Amniotic stem cell (primary cell): ENCODE measurements around the gene KRT80.
A peak's percentile ranks its signal among the peaks of the same experiment; 100 is the strongest.

Source experiments
- DNase-seq: peaks from one replicate; lab custom pipeline; 2025; lab: John Stamatoyannopoulos, UW

The KRT80 gene

DNA sequence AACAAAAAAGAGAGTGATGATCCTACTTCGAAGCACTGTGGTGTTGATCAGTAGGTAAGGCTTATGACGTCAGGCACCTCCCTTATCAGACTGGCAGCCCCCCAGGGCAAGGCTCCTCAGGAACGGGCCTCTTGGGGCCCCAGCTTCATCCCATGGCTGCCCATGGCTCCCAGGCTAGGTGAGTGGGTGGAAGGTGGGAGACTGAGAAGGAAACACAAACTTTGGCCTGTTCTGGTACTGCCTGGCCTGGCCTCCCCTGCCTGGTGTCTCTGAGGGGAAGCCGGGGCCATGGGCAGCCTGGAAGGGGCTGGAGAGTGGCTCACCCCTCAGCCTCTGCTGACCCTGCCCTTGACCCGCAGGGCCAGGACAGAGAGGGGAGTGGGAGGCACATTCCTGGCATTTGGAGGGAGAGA is 38.9 kb downstream of the KRT80 start:
- no peak for DNase-seq

DNA sequence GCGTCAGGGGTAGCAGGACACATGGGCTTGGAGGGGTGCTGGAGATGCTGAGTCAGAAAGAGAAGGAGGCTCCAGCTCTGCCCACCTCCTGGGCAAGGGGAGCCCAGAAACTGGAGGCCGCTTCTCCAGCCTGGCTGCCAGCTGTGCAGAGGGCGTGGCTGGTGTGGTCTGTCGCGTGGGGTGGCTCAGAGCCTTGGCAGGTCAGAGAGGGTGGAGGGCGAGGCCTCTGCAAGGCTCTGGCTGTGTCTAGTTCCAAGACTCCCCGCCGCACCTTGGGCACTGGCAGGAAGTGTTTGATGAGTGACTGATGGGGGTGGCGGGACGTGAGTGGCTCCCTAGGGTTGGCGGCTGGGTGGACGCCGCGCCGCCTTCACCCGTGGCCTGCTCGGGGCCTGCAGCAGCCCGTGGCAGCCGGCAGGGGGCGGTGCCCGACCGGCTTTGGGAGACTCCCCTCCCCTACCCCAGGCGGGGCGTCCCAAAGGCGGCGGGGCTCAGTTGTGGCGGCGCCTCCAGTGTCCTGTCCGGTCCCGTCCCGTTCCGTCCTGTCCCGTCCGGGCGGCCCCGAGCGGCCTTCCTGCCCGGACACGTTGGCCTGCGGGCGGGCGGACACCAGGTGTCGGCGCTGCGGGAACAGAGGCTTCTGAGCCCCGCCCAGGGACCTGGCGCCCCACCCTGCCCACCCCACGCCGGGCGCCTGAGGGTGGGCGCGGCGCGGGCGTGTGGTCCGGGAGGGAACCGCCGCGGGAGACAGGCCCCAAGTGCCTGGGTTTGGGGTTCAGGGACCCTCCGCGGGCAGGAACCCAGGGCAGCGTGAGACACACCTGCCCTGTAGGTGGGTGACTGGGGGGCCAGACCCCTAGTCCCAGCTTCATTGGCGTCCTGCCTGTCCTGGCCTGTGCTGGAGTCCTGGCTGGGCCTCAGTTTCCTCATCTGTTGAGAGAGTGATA is 39.7 kb downstream of the KRT80 start:
- no peak for DNase-seq

DNA sequence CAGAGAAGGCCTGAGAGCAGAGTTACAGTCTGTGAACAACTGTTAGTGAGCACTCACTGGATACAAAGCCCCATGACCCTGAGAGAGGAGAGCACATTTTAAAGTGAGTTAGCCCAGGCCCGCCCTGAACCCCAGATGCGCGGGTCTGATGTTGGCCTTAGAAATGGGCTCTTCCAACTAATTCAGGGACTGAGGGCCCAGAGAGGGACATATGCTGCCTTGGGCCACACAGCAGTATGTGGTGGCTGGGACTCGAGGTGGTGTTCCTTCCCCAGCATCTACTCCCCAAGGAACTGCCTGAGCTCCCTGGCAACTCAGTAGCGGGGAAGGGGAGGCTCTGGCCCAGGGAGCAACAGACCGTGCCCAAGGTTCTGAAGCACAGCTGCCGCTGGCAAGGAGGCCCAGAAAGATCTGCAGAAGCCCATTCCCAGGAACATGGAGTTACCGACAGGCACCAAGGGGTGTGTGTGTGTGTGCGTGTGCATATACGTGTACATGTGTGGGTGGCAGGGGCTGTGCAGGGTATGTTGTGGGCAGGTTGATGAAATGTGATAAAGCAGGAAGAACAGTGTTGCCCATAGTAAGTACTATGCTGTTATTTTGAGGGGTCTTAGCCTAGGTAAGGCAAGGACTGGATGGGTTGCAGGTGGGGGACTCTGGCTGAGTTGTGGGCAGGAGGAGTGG is 40.5 kb downstream of the KRT80 start:
- DNase-seq: no peak

DNA sequence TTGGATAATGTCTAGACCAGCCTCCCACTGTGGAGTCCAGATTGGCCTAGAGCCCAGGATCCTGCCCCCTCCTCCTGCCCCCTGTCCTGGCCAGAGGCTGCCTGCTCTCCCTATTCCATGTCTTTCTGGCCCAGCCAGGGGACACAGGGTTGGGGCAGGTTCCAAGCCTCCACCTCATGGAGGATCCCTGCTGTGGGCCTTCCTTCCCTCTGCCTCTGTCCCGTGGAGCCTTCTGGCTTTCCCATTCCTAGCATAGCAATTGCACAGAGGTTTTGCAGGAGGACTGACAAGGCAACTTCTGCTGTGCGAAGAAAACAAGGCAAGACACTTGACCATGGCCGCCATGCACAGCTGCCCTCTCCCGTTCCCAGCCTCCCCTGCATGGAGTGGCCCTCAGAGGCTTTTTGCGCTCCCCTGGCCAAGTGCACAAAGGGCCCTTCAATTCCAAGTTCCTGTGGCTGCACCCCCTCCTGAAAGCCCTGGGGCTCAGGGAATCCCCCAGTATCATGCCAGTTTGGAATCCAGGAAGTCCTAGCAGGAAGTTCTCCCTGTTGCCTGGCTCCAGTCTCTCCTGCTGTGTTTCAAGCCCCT is 42.1 kb downstream of the KRT80 start:
- no peak for DNase-seq

DNA sequence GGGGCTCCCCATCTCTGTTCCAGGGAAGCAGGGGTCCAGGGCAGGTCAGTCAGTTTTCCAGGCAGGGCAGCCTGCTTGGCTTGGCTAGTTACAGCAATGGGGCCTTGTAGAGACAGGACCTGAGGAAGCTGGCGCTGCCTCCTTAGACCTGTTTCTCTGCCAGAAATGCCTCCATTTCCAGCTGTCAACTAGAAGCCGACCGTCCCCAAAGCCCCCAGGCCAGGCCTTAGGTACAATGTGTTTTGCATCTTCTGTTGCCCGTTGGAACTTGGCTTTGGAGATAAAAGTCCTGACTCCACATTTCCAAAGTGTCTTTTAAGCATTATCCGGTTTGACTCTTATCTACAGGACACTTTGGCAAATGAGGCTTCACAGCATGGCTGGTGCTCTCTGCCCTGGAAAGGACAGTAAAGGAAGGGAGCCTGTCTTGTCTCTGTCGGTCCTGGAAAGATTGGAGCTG is 42.6 kb downstream of the KRT80 start:
- DNase-seq: no peak

DNA sequence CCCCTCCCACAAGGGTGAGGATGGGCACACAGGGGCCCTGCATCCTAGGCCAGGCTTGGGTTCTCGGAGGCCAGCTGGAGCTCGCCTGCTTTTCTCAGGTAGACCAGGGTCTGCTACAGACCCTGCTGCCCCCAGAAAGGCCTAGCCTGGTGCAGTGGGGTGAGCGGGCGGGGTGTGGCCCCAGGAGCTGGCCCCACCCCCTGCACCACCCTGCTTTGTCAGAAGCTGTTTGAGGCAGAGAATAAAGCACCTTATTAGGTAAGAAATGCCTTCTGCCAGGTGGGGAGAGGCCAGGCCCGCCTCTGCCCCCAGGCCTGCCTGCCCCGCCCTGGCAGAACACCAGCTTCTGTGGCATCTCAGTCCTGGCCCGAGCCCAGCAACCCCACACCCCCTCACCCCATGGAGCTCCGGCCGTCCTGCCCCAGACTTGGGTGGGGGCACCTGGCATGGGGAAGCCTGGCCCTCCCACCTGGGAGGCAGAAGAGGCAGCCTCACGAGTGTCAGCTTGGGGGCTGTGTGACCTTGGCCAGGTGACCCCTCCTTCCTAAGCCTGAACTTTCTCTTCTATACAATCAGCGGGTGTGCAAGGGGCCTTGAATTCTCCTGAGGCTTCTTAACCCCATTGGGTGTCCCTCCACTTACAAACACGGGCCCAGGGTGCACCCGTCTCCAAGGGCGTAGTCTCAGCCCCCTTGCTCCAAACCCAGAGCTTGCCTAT is 43.2 kb downstream of the KRT80 start:
- no peak for DNase-seq

DNA sequence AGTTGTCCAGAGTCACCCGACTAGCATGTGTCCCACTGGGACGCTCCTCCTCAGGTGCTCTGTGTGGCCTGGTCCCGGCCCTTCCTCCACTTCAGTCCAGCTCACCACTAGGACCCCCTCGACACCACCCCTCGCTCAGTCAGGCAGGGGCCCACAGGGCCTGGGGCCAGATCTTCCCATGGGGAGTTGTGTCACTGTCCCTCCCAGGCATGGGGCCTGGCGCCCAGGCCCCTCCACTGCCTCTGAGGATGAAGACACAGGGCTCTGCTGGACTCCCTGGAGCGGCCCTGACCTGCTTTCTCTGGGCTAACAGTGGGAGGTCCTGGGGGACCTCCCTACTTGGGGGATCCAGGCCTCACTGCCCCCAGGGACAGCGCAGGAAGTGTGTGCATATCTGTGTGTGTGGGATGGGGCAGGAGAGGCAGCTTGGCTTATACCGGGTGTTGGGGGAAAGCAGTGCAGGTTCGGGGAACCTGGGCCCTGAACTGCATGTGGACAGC is 43.8 kb downstream of the KRT80 start:
- no peak for DNase-seq

DNA sequence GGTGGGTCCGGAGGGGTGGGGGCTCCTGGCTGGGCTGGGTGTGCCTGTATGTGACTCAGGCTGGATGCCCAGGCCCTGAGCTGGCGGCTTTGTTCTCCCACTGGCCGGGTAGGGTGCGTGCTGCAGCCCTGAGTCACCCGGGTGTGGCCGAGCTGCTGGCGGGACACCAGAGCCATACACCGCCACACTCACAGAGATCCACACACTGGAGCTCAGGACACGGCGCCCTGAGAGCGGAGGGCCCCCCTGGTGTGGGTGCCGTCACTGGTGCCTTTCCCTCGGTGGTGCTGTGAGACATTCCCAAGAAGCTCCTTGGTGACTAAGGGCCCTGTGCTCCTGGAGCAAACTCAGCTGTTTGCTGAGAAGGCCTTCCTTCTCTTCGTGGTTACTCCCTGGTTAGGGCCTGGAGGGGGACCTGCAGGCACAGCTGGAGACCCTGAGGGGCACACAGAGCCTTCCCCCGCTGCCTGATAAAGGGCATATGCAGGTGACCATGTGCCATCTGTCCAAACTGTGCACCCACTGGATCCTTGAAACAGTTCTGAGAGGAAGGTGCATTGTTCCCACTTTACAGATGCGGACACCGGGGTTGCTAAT is 44.3 kb downstream of the KRT80 start:
- peak; percentile 95 for DNase-seq

DNA sequence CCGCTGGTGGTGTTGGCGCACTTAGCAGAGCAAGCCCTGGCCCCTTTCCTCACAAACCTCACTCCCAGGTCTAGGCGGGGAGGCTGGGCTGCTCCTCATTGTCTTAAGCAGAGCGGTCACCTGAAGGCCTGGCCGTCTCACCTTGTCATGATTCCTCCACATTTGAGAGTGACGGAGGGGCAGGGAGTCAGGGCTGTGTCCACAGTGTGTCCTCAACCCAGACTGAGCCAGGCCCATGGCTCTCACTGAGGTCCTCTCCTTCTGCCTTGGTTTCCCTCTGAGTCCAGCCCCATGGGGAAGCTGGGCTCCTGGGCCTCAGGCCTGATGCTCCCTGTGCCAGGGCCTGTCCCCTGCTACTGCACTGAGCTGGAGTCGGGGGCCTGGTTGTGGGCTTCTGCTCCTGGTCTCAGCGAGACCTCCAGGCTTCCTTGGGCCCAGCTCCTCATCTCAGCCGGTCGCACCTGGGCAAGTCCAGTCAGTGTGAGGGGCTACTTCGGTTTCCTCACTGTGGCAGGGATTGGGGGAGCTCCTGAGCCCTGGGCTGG is 44.9 kb downstream of the KRT80 start:
- DNase-seq: no peak

DNA sequence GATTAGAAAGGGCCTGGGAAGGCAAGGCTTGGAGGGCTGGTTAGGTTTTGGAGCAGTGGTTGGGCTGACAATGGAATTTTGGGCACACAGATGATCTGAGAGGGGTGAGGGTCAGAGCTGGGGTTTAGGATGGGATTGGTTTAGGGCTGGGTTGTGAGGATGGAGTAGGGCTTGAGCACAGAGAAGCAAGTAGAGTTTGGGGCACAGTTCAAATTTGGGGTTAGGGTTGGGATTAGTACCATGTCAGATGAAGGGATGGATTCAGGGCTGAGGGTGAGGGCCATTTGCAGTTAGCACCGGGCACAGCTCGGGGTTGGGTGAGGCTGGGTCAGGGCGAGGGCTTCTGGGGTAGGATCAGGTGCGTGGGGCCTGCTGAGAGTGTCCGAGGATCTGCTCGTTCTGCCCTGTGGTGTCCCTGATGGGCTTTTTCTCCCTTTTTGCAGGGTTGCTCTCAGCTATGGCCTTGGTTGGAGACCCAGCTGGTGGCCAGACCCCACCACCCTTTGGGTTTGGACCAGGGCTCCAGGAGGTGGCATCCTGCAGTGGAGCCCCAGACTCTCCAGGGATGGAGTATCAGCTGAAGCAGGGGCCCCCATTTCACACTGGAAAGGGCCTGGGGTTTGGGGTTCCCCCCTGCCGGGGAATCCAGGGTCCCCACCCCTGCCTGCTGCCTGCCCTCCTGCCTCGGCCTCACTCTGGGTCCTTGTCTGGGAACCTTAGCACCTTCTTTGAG is 45.6 kb downstream of the KRT80 start:
- no peak for DNase-seq

DNA sequence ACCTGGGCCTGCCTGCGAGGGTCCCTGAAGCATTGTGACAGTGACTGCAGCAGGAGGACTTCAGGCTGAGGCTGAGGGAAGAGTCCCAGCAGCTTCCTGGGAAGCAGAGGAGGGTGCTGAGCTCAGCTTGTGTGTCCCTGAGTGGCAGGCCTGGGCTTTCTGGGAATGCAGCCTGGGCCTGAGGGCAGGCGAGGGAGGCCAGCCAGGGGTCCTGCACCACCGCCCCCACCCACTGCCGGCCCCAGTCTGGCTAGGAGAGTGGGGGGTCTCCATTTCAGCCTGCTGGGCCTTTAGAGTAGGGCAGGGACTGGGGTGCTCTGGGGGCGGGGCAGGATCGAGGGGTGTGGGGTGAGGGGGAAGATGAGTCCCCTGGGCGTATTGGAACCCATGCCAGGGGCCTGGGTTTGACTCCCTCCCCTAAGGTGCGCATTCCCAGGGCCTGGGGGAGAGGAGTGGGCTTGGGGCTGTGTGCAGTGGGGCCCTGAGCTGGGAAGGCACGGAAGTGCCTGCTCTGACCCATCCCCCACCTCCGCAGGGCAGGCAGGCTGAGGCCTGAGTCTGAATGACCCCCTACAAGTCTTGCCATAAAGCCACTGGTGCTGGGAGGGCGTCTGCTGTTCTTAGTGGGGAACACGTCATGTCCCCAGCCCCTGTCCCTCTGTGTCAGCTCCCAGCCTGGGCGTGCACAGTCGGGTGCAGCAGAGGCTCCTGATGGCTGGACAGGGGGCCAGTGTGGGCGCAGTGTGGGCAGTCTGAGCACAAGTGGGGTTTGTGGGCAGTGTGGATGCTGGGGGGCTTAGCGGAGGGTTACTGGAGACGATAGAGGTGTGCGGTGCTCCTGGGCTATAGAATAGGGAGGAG is 46.4 kb downstream of the KRT80 start:
- no peak for DNase-seq

DNA sequence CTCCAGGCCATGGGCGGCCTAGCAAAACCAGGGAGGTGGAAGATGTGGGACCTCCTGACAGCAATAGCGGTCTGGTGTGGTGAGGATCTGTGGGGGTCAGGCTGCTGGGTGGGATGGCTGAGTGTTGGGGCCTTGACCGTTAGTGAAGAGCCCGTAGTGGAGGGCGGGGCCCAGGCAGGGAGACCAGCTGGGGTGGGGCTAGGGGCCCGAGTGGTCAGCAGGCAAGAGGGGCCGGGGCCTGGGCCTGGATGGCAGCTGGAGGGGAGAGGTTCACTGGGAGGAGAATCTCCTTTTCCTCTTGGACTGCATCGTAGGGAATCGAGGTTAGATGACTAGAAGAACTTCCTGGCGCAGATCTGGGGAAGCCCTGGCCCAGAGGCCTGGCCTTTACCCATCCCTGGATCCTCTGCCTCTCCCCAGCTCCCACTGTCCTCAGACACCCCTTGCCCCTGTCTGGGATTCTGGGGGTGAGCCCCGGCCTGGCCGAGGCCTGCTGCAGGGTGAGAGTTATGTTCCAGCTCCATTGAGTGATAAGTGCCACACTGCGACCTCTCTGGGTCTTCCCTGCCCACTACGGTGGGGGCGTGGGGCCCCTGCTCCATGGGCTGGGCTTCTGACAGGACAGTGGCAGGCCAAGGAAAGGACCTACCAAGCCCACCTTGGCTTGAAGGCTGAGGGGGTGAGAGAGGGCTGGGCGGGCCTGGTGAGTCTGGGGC is 47.1 kb downstream of the KRT80 start:
- DNase-seq: no peak

DNA sequence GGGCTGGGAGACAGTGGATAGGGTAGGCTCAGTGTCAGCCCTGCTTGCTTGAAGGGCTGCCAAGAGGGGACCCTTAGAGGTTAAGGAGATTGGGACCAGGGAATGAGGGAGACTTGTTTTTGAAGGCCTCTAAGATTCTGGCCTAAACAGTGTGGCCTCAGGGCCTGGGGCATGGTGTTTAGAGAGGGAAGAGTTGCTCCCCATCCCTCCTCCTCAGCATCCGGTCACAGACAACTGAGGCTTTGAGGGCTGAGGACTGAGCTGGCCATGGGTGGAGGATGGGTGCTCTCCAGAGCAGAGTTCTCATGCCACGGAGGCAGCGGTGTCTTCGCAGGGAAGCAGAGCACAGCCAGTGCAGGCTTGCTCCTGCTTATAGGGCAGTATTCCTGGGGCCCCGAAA is 49.4 kb downstream of the KRT80 start:
- no peak for DNase-seq

DNA sequence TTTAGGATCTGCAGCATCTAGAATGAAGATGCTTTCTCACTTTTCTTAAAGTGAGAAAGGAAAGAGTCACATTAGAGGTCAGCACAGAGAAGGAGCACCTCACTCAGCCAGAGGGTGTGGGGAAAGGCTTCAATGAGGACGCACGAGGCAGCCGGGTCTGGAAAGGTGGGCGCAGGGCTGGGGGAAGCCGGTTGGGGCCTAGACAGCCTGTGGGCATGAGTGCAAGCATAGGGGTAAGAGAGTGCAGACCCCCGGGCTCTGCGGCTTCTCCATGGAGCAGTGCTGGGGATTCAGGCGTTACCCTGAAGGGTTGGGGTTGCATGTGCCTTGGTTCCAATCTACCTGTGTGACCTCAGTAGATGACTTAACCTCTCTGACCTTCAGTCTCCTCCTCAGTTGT is 49.9 kb downstream of the KRT80 start:
- DNase-seq: no peak

DNA sequence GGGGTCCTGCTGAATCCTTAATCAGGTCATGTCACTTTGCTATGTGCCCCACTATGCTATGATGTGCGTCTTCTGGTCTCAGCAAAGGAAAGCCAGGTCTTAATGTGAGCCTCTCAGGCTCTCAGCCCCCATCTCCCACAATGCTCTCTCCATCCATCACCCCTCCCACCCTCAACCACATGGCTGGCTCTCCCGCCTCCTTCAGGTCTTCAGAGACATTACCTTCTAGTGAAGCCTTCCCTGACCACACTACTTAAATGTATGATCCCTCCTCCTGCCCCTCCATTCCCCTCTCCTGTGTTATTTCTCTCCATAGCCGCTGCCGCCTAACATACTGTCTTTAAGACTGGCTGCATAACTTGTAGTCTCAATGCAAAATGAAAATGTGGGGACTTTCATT is 50.5 kb downstream of the KRT80 start:
- no peak for DNase-seq

DNA sequence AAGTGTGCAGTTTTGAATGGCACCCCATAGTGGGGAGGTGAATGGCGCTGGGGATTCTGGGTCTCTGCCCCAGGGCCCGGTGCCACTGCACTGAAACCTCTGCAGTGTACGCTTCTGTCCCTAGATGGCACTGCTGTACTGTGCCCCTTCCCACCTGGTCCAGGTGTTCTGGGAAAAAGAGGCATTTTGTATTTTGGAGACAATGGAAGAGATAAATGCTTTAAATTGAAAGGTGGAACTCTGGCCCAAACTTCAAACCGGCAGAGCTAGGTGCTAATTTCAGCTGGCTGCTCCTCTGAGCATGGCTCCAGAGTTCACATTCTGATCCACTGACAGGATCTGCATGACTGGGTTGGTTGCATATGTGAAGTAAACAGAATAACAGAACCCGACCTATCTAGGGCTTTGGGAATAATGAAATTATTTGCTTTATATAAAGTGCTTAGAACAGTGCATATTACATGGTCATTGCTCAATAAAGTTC is 52.2 kb downstream of the KRT80 start:
- no peak for DNase-seq

DNA sequence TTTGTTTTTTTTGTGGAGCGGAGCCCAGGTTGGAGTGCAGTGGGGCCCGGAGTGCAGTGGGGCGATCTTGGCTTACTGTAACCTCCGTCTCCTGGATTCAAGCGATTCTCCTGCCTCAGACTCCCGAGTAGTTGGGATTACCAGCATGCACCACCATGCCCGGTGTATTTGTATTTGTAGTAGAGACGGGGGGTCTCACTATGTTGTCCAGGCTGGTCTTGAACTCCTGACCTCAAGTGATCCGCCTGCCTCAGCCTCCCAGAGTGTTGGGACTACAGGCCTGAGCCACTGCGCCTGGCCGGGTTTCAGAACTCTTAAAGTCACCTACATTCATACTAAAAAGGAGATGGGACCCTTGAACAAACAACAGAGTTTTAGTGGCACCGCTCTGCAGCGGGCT is 52.7 kb downstream of the KRT80 start:
- DNase-seq: no peak

DNA sequence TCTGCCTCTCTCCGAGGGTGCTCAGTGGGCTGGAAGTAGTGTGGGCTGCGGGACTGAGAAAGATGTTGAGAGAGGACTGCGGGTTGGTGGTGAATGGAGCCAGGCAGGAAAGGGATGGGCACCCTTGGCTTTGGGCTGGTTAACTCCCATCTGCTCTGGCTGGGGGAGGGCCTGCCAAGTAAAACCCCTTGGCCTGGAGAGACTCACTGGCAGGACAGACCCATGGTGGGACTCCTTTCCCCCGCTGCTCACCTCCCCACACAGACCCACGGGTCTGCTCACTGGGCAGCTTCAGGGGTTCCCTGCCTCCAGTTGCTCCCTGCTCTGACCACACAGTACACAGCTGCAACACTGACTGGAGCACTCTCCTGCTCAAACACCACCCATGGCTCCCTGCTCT is 54.1 kb downstream of the KRT80 start:
- no peak for DNase-seq

DNA sequence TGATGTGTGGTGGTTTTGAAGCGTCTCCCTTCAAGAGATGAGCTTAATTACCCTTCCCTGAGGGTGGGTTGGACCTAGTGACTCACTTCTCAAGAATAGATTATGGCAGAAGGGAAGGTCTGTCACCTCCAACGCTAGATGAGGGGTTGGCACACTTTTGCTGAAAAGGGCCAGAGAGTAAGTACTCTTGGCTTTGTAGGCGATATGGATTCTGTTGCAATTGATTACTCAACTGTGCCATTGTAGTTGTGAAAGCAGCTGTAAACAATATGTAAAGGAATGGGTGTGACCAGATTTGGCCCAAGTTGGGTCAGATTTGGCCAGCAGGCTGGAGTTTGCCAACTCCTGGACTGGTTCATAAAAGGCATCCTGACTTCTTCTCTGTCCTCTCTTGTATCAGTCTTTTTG is 59.1 kb downstream of the KRT80 start:
- DNase-seq: no peak
